HCT116 (cell line): ENCODE results near the gene DHRS4. TPM values are rescaled to one million over a fixed set of nuclear protein-coding genes. Genes with fewer than 3 reads are reported as not detected.

ENCODE experiments used
- ATAC-seq: fragments of 200-7000 bp; cut with Tn5 transposase; 2 replicates; pipeline ENCODE4 v1.9.1; 2020; ENCODE audit warnings: mild to moderate bottlenecking, moderate library complexity
- BruUV-seq: library from RNA; stranded (reverse); fragments of 400-500 nt; replicated peaks from 2 replicates; lab custom pipeline; 2021; lab: Mats Ljungman, UMichigan
- CTCF ChIA-PET: fragments of 300-600 bp; sonication (Branson Sonifier 250); formaldehyde crosslinking; loops from one replicate; lab custom pipeline; 2021; ENCODE audit warnings: antibody characterized with exemption; lab: Charles Lee
- POLR2A ChIA-PET: fragments of 300-600, 350-600 bp; sonication (Branson Sonifier 250); formaldehyde crosslinking; loops from one replicate; lab custom pipeline; 2021; ENCODE audit warnings: antibody characterized with exemption; lab: Charles Lee
- RAD21 ChIA-PET, 2 experiments: fragments of 300-600 bp; sonication (Branson Sonifier 250); formaldehyde crosslinking; loops; one replicate each; lab custom pipeline; 2023; ENCODE audit warnings: low total read pairs in 2 of 2; ENCODE audit not compliant: uncharacterized antibody in 2 of 2, unreplicated experiment in 2 of 2, low non-redundant PET in 1 of 2; lab: Charles Lee
- DNase-seq: peaks from one replicate; pipeline ENCODE4 v3.0.0-alpha.2; 2010; ENCODE audit warnings: low read depth, low spot score
- H2AFZ ChIP-seq: fragments of 200-600 bp; shearing (Covaris generic), sonication (generic); 2 replicates; pipeline ENCODE4 v1.6.1; 2017; ENCODE audit warnings: low read depth, mixed run types, mixed read lengths, antibody characterized with exemption, low read length; ENCODE audit not compliant: poor library complexity, severe bottlenecking
- H3K27ac ChIP-seq: 2 replicates; pipeline ENCODE4 v1.5.1; 2012; ENCODE audit warnings: low read depth, low read length
- H3K27me3 ChIP-seq: fragments of 200-600 bp; sonication (generic); 2 replicates; pipeline ENCODE4 v1.6.1; 2016; ENCODE audit warnings: mixed run types, low read length, mixed read lengths; ENCODE audit not compliant: insufficient read depth
- H3K36me3 ChIP-seq, 2 experiments: fragments of 200-500 bp in 1 of 2; fragments of 200-600 bp in 1 of 2; sonication (Bioruptor generic) in 1 of 2; sonication (generic) in 1 of 2; 2 replicates each; pipeline versions ENCODE4 v1.5.1 to v1.6.1; 2014 to 2016; ENCODE audit warnings: low read length in 2 of 2, inconsistent platforms in 1 of 2, mixed read lengths in 1 of 2, mixed run types in 1 of 2; ENCODE audit not compliant: insufficient read depth in 2 of 2, control insufficient read depth in 1 of 2
- H3K4me1 ChIP-seq, 2 experiments: fragments of 200-600 bp in 1 of 2; sonication (generic) in 1 of 2; 2 replicates each; pipeline versions ENCODE4 v1.5.1 to v1.6.1; 2012 to 2017; ENCODE audit warnings: low read length in 2 of 2, inconsistent platforms in 1 of 2, mild to moderate bottlenecking in 1 of 2, mixed read lengths in 1 of 2, mixed run types in 1 of 2, moderate library complexity in 1 of 2; ENCODE audit not compliant: insufficient read depth in 2 of 2, control insufficient read depth in 1 of 2
- H3K4me2 ChIP-seq: fragments of 200-600 bp; sonication (generic); 2 replicates; pipeline ENCODE4 v1.6.1; 2017; ENCODE audit warnings: mixed run types, low read length, mixed read lengths
- H3K4me3 ChIP-seq, 2 experiments: fragments of 200-600 bp in 1 of 2; sonication (generic) in 1 of 2; replicated peaks in 1 of 2; 2 replicates each; pipeline ENCODE4 v1.5.1; 2011 to 2016; ENCODE audit warnings: low read length in 2 of 2, control low read depth in 1 of 2, low read depth in 1 of 2, mild to moderate bottlenecking in 1 of 2, mixed read lengths in 1 of 2, mixed run types in 1 of 2
- H3K79me2 ChIP-seq: fragments of 200-600 bp; sonication (generic); 2 replicates; pipeline ENCODE4 v1.6.1; 2017; ENCODE audit warnings: mild to moderate bottlenecking, mixed run types, low read length, moderate library complexity, mixed read lengths; ENCODE audit not compliant: insufficient read depth
- H3K9ac ChIP-seq: fragments of 200-600 bp; sonication (generic); 2 replicates; pipeline ENCODE4 v1.6.1; 2016; ENCODE audit warnings: low read length, mixed read lengths
- H3K9me2 ChIP-seq: fragments of 200-600 bp; sonication (generic), shearing (Covaris generic); 2 replicates; pipeline ENCODE4 v1.6.1; 2017; ENCODE audit warnings: mixed run types, mild to moderate bottlenecking, moderate library complexity; ENCODE audit not compliant: insufficient read depth
- H3K9me3 ChIP-seq, 2 experiments: fragments of 200-500 bp in 1 of 2; fragments of 200-600 bp in 1 of 2; sonication (Bioruptor generic) in 1 of 2; sonication (generic) in 1 of 2; 2 replicates each; pipeline ENCODE4 v1.6.1; 2014 to 2017; ENCODE audit warnings: low read length in 2 of 2, mixed read lengths in 2 of 2, inconsistent platforms in 1 of 2, low read depth in 1 of 2, mild to moderate bottlenecking in 1 of 2, mixed run types in 1 of 2, moderate library complexity in 1 of 2; ENCODE audit not compliant: control insufficient read depth in 1 of 2, insufficient read depth in 1 of 2
- H4K20me1 ChIP-seq: fragments of 200-600 bp; sonication (generic), shearing (Covaris generic); 2 replicates; pipeline ENCODE4 v1.6.1; 2017; ENCODE audit warnings: mixed run types, mild to moderate bottlenecking, moderate library complexity; ENCODE audit not compliant: insufficient read depth
- ATF3 ChIP-seq: IDR thresholded peaks from 2 replicates; pipeline ENCODE4 v1.6.1; 2012
- CBX3 ChIP-seq: IDR thresholded peaks from 2 replicates; pipeline ENCODE4 v1.6.1; 2012; ENCODE audit warnings: low read depth
- CEBPB ChIP-seq: IDR thresholded peaks from 2 replicates; pipeline ENCODE4 v1.6.1; 2012; ENCODE audit warnings: low read depth
- EGR1 ChIP-seq: IDR thresholded peaks from 2 replicates; pipeline ENCODE4 v1.6.1; 2012; ENCODE audit warnings: low read depth
- ELF1 ChIP-seq: IDR thresholded peaks from 2 replicates; pipeline ENCODE4 v1.6.1; 2012; ENCODE audit warnings: low read depth, borderline replicate concordance
- EZH2 ChIP-seq: fragments of 200-600 bp; sonication (generic); IDR thresholded peaks from 2 replicates; pipeline ENCODE4 v1.6.1; 2017; ENCODE audit warnings: antibody characterized with exemption, mixed run types
- EZH2phosphoT487 ChIP-seq: fragments of 200-600 bp; IDR thresholded peaks from 2 replicates; pipeline ENCODE4 v1.6.1; 2018; ENCODE audit warnings: antibody characterized with exemption, borderline replicate concordance
- FOSL1 ChIP-seq: IDR thresholded peaks from 2 replicates; pipeline ENCODE4 v1.6.1; 2012; ENCODE audit warnings: low read depth
- POLR2A ChIP-seq: IDR thresholded peaks from 2 replicates; pipeline ENCODE4 v1.7.0; 2011; ENCODE audit warnings: borderline replicate concordance; ENCODE audit not compliant: insufficient read depth, insufficient read length; ENCODE audit errors: extremely low read depth
- POLR2AphosphoS5 ChIP-seq: IDR thresholded peaks from 2 replicates; pipeline ENCODE4 v1.6.1; 2011; ENCODE audit warnings: mild to moderate bottlenecking, low read depth, low read length, moderate library complexity
- SIN3A ChIP-seq: IDR thresholded peaks from 2 replicates; pipeline ENCODE4 v1.6.1; 2012; ENCODE audit warnings: low read depth
- YY1 ChIP-seq: IDR thresholded peaks from 2 replicates; pipeline ENCODE4 v1.6.1; 2011; ENCODE audit warnings: low read length, low read depth, moderate library complexity, mild to moderate bottlenecking; ENCODE audit not compliant: insufficient replicate concordance; ENCODE audit errors: extremely low read depth
- ZFX ChIP-seq: fragments of 450-650 bp; IDR thresholded peaks from 2 replicates; pipeline ENCODE4 v1.6.1; 2017
- intact Hi-C: fragments of 100-400 bp; cut with micrococcal nuclease; formaldehyde crosslinking; loops from 2 replicates; pipeline ENCODE4 v1.10.0; 2022
- total RNA-seq: library from RNA; stranded (reverse); gene quantifications from one replicate; pipeline ENCODE4 v1.2.1, GENCODE V29; 2021; ENCODE audit not compliant: unreplicated experiment
- TF ChIP-seq, protein P1 (sequence below): IDR thresholded peaks from 2 replicates; pipeline ENCODE4 v1.6.1; 2012

DHRS4 gene
- total RNA-seq, 1 experiment from 2014 or later: 21.8 TPM

- no peak for DNase-seq
- H3K4me2 ChIP-seq: no peak overlapping the region
- H2AFZ ChIP-seq: no peak overlapping the region
- no peak overlapping the region for H3K9ac ChIP-seq
- no peaks in the 10 kb centered on the region for H3K9me2 ChIP-seq
- ATAC-seq: no peak
- POLR2A ChIA-PET: interaction anchor here (0.8 to 1.7 kb wide), 4 partner anchors 8 to 322 kb away, joined by 3 to 5 read pairs (median 4); no protein-coding TSS in a partner anchor
- no peak overlapping the region for H3K27ac ChIP-seq
- no peaks in the 10 kb centered on the region for H3K36me3 ChIP-seq
- H3K27me3 ChIP-seq: no peaks in the 10 kb centered on the region
- H3K9me3 ChIP-seq: no peaks in the 10 kb centered on the region
- H3K4me3 ChIP-seq: no peak overlapping the region
- peaks cover 4 to 5% of the 10 kb centered on the region in 2 experiments; a peak in 2 of 4 replicates for H3K4me1 ChIP-seq
- RAD21 ChIA-PET: interaction anchor here (1.1 to 2.5 kb wide), 7 partner anchors 183 to 322 kb away, joined by 3 to 16 read pairs (median 7); no protein-coding TSS in a partner anchor
- TF ChIP-seq CEBPB (no peak), FOSL1 (no peak), CBX3 (no peak), EZH2phosphoT487 (no peak), ZFX (no peak), EGR1 (no peak), YY1 (no peak), POLR2A (no peak), POLR2AphosphoS5 (no peak), EZH2 (no peak), SIN3A (no peak), ELF1 (no peak), ATF3 (no peak)
- TF ChIP-seq, protein P1, sequence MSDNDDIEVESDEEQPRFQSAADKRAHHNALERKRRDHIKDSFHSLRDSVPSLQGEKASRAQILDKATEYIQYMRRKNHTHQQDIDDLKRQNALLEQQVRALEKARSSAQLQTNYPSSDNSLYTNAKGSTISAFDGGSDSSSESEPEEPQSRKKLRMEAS: no peak
- CTCF ChIA-PET: interaction anchor here (0.7 to 3.1 kb wide), 32 partner anchors 8 to 344 kb away, joined by 3 to 63 read pairs (median 4); no protein-coding TSS in a partner anchor
- no peaks in the 10 kb centered on the region for H3K79me2 ChIP-seq
- no TSS peak for BruUV-seq
- intact Hi-C loops: loop anchor here (1.0 to 5.0 kb wide), 3 partner anchors 184 to 279 kb away; no protein-coding TSS in a partner anchor
- H4K20me1 ChIP-seq: no peaks in the 10 kb centered on the region
Observed at GRCh38 chr14:23910876-23911210, 42.7 kb upstream of the DHRS4 start.
